Transverse colon (tissue), 4 donors: ENCODE data around the gene DOCK2.

Experiments
- CTCF ChIP-seq, 5 experiments: fragments of 200-600 bp in 3 of 5; fragments of 450-650 bp in 2 of 5; sonication (generic) in 3 of 5; IDR thresholded peaks; 1 replicate in 2 of 5; 2 replicates in 3 of 5; pipeline ENCODE4 v1.5.1; 2016 to 2017; ENCODE audit warnings: antibody characterized with exemption in 5 of 5, inconsistent platforms in 3 of 5, mild to moderate bottlenecking in 2 of 5, moderate library complexity in 1 of 5
- POLR2AphosphoS5 ChIP-seq, 3 donors: sonication (generic); formaldehyde crosslinking; IDR thresholded peaks; one replicate each; pipeline ENCODE4 v1.6.1; 2016; ENCODE audit warnings: antibody characterized with exemption in 3 of 3

GRCh38 chr5:169946743-169947295, 309.7 kb downstream of the DOCK2 start:
- TF ChIP-seq POLR2AphosphoS5 (IDR thresholded peaks at IDR 0.05), result no peak
- TF ChIP-seq CTCF (IDR thresholded peaks at IDR 0.05), result no peak
